A549 (cell line): ENCODE data around the gene KCTD21. TPM values are rescaled to one million over a fixed set of nuclear protein-coding genes. Genes with fewer than 3 reads are reported as not detected.
A peak's percentile ranks its signal among the peaks of the same experiment; 100 is the strongest.

Source experiments
- ATAC-seq, 2 experiments: fragments of 200-7000 bp in 1 of 2; fragments of >200 bp in 1 of 2; cut with Nextera tagmentation in 1 of 2; cut with Tn5 transposase in 1 of 2; 3 replicates each; pipeline versions ENCODE4 v1.8.0 to v1.9.1; 2018 to 2020; ENCODE audit warnings: mild to moderate bottlenecking in 1 of 2, moderate library complexity in 1 of 2
- CTCF ChIA-PET: fragments of 300-600 bp; sonication (Branson Sonifier 250); formaldehyde crosslinking; extraction: SDS; loops from one replicate; lab custom pipeline; 2021; ENCODE audit warnings: antibody characterized with exemption, inconsistent platforms; lab: Yijun Ruan, JAX
- POLR2A ChIA-PET: fragments of 350-600 bp; formaldehyde crosslinking; extraction: SDS; loops from one replicate; lab custom pipeline; 2021; ENCODE audit warnings: antibody characterized with exemption, inconsistent platforms; lab: Yijun Ruan, JAX
- DNase-seq, 2 experiments: peaks; one replicate each; pipeline versions ENCODE4 v3.0.0 to v3.0.0-alpha.2; 2011 to 2016; ENCODE audit warnings: low read depth in 1 of 2, low spot score in 1 of 2
- FAIRE-seq: peaks from 2 replicates; lab custom pipeline; 2011; peaks lifted over from hg19 to GRCh38; lab: Jason Lieb, UNC
- H3K27ac ChIP-seq, 2 experiments: fragments of >200 bp; sonication (Bioruptor Twin); formaldehyde crosslinking; 3 replicates each; pipeline ENCODE4 v1.5.1; 2016 to 2017
- H3K4me1 ChIP-seq: fragments of >200 bp; sonication (Bioruptor Twin); formaldehyde crosslinking; 3 replicates; pipeline ENCODE4 v1.6.1; 2016
- H3K4me2 ChIP-seq: fragments of >200 bp; sonication (Bioruptor Twin); formaldehyde crosslinking; 3 replicates; pipeline ENCODE4 v1.6.1; 2016
- H3K4me3 ChIP-seq: fragments of >200 bp; sonication (Bioruptor Twin); formaldehyde crosslinking; 3 replicates; pipeline ENCODE4 v1.5.1; 2016
- H3K9me3 ChIP-seq: fragments of >200 bp; sonication (Bioruptor Twin); formaldehyde crosslinking; 3 replicates; pipeline ENCODE4 v1.6.1; 2016
- EHF ChIP-seq: fragments of 250-450 bp; sonication (Bioruptor Pico); IDR thresholded peaks from 2 replicates; pipeline ENCODE4 v1.5.0; 2020; ENCODE audit warnings: mild to moderate bottlenecking
- FOSL2 ChIP-seq, 2 experiments: fragments of 450-650 bp in 1 of 2; fragments of >200 bp in 1 of 2; sonication (Bioruptor Twin) in 1 of 2; formaldehyde crosslinking; IDR thresholded peaks; 2 replicates each; pipeline versions ENCODE4 v1.5.0 to v1.6.1; 2016 to 2020; ENCODE audit warnings: mild to moderate bottlenecking in 1 of 2, moderate library complexity in 1 of 2
- KDM1A ChIP-seq: fragments of 200-600 bp; sonication (generic); IDR thresholded peaks from 2 replicates; pipeline ENCODE4 v1.6.1; 2016; ENCODE audit warnings: low read depth, mild to moderate bottlenecking
- KDM5A ChIP-seq: fragments of 200-600 bp; sonication (generic); IDR thresholded peaks from 2 replicates; pipeline ENCODE4 v1.6.1; 2016; ENCODE audit warnings: antibody characterized with exemption, mild to moderate bottlenecking
- NR3C1 ChIP-seq: fragments of >200 bp; sonication (Bioruptor Twin); formaldehyde crosslinking; IDR thresholded peaks from 3 replicates; pipeline ENCODE4 v1.6.1; 2017
- RAD21 ChIP-seq, 2 experiments: fragments of >200 bp in 1 of 2; sonication (Bioruptor Twin) in 1 of 2; formaldehyde crosslinking in 1 of 2; IDR thresholded peaks in 1 of 2; conservative IDR thresholded peaks in 1 of 2; 2 replicates in 1 of 2; 3 replicates in 1 of 2; pipeline ENCODE4 v1.6.1; 2012 to 2018; ENCODE audit warnings: inconsistent platforms in 1 of 2
- RNF2 ChIP-seq: fragments of 200-600 bp; sonication (generic); IDR thresholded peaks from 2 replicates; pipeline ENCODE4 v1.6.1; 2016; ENCODE audit warnings: low read depth, mild to moderate bottlenecking, antibody characterized with exemption, moderate library complexity, borderline replicate concordance
- SMC3 ChIP-seq: fragments of >200 bp; sonication (Bioruptor Twin); formaldehyde crosslinking; IDR thresholded peaks from 3 replicates; pipeline ENCODE4 v1.6.1; 2018; ENCODE audit warnings: inconsistent platforms
- SREBF2 ChIP-seq: fragments of 450-650 bp; IDR thresholded peaks from 2 replicates; pipeline ENCODE4 v1.6.1; 2014; ENCODE audit warnings: mild to moderate bottlenecking, moderate library complexity
- ZC3H11A ChIP-seq: fragments of 450-650 bp; IDR thresholded peaks from 2 replicates; pipeline ENCODE4 v1.6.1; 2014; ENCODE audit warnings: antibody characterized with exemption, mild to moderate bottlenecking
- ZNF302 ChIP-seq: fragments of 250-450 bp; sonication (Bioruptor Pico); IDR thresholded peaks from 2 replicates; pipeline ENCODE4 v1.9.0; 2021; ENCODE audit warnings: inconsistent platforms, mild to moderate bottlenecking, moderate library complexity
- WGBS: methylation state at CpG from one replicate; pipeline ENCODE4 v1.1.6; 2017; ENCODE audit errors: missing lambda C conversion rate; 5-methylcytosine and 5-hydroxymethylcytosine counted together
- polyA plus RNA-seq, 4 experiments: library from polyadenylated mRNA; depleted of rRNA in 3 of 4; stranded (reverse); fragments of >200 nt; fragmentation: RNase III in 1 of 4; extraction: RNeasy Plus Mini Kit Qiagen cat#74134 plus additional on column Dnase treatment in 1 of 4; gene quantifications; 2 replicates in 3 of 4; 3 replicates in 1 of 4; pipeline ENCODE4 v1.2.3, GENCODE V29; 2011 to 2017
- TF ChIP-seq, protein P1 (sequence below): fragments of 150-350 bp; IDR thresholded peaks from 2 replicates; pipeline ENCODE4 v1.6.1; 2014; ENCODE audit warnings: low read depth, mild to moderate bottlenecking, low read length
- TF ChIP-seq, protein P2 (sequence below): fragments of >200 bp; sonication (Bioruptor Twin); formaldehyde crosslinking; IDR thresholded peaks from 3 replicates; pipeline ENCODE4 v1.6.1; 2016
- TF ChIP-seq, protein P3 (sequence below): IDR thresholded peaks from 2 replicates; pipeline ENCODE4 v1.6.1; 2012
- TF ChIP-seq, protein P4 (sequence below): fragments of >200 bp; sonication (Bioruptor Twin); formaldehyde crosslinking; IDR thresholded peaks from 3 replicates; pipeline ENCODE4 v1.5.1; 2016

The KCTD21 gene
- polyA plus RNA-seq, 2 of the 4 experiments (the other 2 are of a cell fraction), result 5.9 to 7.2 TPM

DNA sequence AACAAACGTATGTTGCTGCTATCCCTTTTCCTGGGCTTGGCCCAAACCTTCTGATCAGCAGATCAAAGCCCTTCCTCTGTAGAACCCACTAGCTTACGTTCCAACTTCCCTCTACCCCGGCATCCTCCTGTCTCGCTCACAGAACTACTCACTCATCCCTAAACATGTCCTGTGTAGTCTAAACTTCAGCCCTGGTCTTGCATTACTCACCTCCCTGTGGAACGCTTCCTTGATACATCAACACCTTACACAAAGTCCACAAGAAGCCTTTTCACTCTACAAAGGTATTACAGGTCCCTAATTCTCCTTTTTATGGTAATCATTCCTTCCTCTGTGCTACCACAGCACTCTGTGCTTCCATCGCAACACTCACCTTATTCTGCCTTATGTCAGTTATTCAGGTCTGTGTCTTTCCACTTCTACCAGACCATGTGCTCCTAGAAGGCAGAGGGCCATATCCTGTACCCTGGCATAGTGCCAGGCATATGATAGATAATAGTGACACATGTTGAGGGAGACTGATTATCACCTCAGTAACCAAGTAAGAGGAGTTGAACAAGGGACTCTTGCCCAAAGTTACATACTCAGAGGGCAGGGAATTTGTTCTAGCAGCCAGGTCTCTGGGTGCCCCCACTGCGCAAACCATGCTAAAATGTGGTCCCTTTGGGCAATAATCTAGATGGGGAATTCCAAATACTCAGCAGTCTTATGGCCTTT, 41.9 kb upstream of the KCTD21 start (continued):
- no peak for TF ChIP-seq KDM1A

DNA sequence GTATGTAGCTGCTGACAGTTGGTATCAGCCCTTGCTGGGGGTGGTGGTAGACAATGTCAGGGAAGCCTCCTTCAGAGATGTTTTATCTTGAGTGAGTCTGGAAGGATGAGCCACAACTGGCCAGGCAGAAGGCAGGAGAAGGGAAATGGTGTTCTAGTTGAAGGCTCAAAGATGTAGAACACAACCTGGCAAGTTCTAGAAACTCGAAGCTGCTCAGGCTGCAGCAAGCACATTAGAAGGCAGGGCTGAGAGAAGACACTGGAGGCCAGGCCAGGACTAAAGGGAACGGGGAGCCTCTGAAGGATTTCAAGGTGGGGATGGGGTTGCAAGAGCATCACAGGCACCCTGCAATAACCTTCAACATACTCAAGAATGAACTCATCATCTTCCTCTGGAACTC, 40.7 kb upstream of the KCTD21 start:
- ATAC-seq, result no peak
- no peak overlapping the region for H3K4me3 ChIP-seq
- no peak for FAIRE-seq
- H3K27ac ChIP-seq, result no peak overlapping the region
- WGBS, result 82% methylated on average over 2 of the region's 2 CpGs
- no peak for DNase-seq
- H3K4me1 ChIP-seq, result no peaks in the 10 kb centered on the region
- TF ChIP-seq ZC3H11A (no peak), FOSL2 (IDR thresholded peaks at IDR 0.05) (no peak), FOSL2 (CRISPR knock-in tag; IDR thresholded peaks at IDR 0.05) (no peak), SREBF2 (no peak), EHF (CRISPR knock-in tag) (no peak), ZNF302 (no peak), NR3C1 (no peak)
- TF ChIP-seq, protein P1, sequence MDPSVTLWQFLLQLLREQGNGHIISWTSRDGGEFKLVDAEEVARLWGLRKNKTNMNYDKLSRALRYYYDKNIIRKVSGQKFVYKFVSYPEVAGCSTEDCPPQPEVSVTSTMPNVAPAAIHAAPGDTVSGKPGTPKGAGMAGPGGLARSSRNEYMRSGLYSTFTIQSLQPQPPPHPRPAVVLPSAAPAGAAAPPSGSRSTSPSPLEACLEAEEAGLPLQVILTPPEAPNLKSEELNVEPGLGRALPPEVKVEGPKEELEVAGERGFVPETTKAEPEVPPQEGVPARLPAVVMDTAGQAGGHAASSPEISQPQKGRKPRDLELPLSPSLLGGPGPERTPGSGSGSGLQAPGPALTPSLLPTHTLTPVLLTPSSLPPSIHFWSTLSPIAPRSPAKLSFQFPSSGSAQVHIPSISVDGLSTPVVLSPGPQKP, result no peak
- TF ChIP-seq, protein P2, sequence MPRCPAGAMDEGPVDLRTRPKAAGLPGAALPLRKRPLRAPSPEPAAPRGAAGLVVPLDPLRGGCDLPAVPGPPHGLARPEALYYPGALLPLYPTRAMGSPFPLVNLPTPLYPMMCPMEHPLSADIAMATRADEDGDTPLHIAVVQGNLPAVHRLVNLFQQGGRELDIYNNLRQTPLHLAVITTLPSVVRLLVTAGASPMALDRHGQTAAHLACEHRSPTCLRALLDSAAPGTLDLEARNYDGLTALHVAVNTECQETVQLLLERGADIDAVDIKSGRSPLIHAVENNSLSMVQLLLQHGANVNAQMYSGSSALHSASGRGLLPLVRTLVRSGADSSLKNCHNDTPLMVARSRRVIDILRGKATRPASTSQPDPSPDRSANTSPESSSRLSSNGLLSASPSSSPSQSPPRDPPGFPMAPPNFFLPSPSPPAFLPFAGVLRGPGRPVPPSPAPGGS, result no peak
- TF ChIP-seq, protein P3, sequence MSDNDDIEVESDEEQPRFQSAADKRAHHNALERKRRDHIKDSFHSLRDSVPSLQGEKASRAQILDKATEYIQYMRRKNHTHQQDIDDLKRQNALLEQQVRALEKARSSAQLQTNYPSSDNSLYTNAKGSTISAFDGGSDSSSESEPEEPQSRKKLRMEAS, result no peak
- no peak overlapping the region for H3K4me2 ChIP-seq
- CTCF ChIA-PET, result interaction anchor here (1.0 to 3.4 kb wide), 7 partner anchors 9 to 335 kb away, joined by 3 to 39 read pairs (median 4); no protein-coding TSS in a partner anchor
- POLR2A ChIA-PET, result no interaction called here
- no peaks in the 10 kb centered on the region for H3K9me3 ChIP-seq

DNA sequence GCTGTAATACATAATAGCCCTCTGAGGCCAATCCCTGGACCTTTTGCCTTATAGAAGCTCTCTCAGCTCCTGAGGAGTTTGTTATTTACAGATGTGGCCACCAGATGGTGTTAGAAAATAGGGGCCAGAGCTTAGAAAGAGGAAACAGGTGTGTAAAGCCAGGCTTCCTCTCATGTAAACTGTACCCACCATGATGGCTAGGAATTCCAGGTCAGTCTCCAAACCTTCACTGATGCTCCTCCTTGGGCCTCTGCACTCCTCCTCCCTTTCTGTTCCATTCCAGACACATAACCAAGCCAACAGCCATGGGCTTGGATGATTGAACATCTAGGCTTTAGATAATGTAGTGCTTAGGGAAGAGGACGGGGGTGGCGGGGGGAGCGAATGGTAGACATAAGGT, 40.0 kb upstream of the KCTD21 start:
- H3K4me1 ChIP-seq, result no peaks in the 10 kb centered on the region
- no peak overlapping the region for H3K27ac ChIP-seq
- ChIA-PET CTCF (interaction anchor here (0.6 to 3.4 kb wide), 18 partner anchors 9 to 358 kb away, joined by 3 to 39 read pairs (median 4); partner anchors contain the start of gene GAB2), POLR2A (interaction anchor here (0.8 to 1.0 kb wide), 2 partner anchors 89 to 188 kb away, joined by 3 to 10 read pairs; partner anchors contain the start of genes ALG8 and GAB2)
- no peak for FAIRE-seq
- no peak overlapping the region for H3K4me3 ChIP-seq
- 89% methylated on average over 3 of the region's 3 CpGs for WGBS
- peak; percentile 51 to 60 for DNase-seq
- no peaks in the 10 kb centered on the region for H3K9me3 ChIP-seq
- peak; percentile 87 to 92 for ATAC-seq
- H3K4me2 ChIP-seq, result no peak overlapping the region
- TF ChIP-seq, protein P4, sequence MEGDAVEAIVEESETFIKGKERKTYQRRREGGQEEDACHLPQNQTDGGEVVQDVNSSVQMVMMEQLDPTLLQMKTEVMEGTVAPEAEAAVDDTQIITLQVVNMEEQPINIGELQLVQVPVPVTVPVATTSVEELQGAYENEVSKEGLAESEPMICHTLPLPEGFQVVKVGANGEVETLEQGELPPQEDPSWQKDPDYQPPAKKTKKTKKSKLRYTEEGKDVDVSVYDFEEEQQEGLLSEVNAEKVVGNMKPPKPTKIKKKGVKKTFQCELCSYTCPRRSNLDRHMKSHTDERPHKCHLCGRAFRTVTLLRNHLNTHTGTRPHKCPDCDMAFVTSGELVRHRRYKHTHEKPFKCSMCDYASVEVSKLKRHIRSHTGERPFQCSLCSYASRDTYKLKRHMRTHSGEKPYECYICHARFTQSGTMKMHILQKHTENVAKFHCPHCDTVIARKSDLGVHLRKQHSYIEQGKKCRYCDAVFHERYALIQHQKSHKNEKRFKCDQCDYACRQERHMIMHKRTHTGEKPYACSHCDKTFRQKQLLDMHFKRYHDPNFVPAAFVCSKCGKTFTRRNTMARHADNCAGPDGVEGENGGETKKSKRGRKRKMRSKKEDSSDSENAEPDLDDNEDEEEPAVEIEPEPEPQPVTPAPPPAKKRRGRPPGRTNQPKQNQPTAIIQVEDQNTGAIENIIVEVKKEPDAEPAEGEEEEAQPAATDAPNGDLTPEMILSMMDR, result peak; percentile 63
- TF ChIP-seq KDM5A (no peak), SMC3 (peak; percentile 74), RAD21 (conservative IDR thresholded peaks at IDR 0.05 in 1 of 2, IDR thresholded peaks at IDR 0.05 in 1 of 2) (peak; percentile 74 to 77)

DNA sequence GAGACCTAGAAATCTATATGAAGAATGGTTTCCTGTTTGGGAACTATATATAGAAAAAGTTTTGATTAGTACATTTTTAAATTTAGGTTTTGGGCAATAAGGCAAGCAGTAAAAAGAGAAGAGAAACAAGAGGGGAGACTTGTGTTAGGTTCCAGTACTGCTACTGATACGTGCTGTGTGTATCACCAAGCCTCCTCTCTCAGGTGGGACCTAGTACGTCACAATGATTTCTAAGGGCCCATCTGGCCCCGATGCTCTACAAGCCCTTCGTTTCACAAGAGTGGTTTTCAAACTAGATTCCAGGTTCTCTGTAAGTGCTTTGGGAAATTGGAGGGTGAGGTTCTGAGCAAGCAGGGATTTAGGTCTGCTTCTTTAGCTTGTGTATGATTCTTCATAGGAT, 39.5 kb upstream of the KCTD21 start:
- H3K27ac ChIP-seq, result no peak overlapping the region
- no peak for FAIRE-seq
- 80% methylated on average over 4 of the region's 4 CpGs for WGBS
- peak in 1 of 2 experiments; percentile 19; a peak in 2 of 6 replicates for ATAC-seq
- TF ChIP-seq RNF2, result no peak
- no peaks in the 10 kb centered on the region for H3K4me1 ChIP-seq
- ChIA-PET CTCF (interaction anchor here (0.6 to 3.4 kb wide), 18 partner anchors 9 to 359 kb away, joined by 3 to 39 read pairs (median 4); partner anchors contain the start of gene GAB2), POLR2A (interaction anchor here (0.8 to 1.0 kb wide), 2 partner anchors 88 to 189 kb away, joined by 3 to 10 read pairs; partner anchors contain the start of genes ALG8 and GAB2)
- H3K4me3 ChIP-seq, result no peak overlapping the region
- H3K9me3 ChIP-seq, result no peaks in the 10 kb centered on the region
- no peak overlapping the region for H3K4me2 ChIP-seq
- DNase-seq, result no peak
